IPS-11a (cell line): ENCODE measurements around the gene CSDE1.
A peak's percentile ranks its signal among the peaks of the same experiment; 100 is the strongest.

Experiments
- H3K4me3 ChIP-seq: one replicate; pipeline ENCODE4 v1.5.1; 2013; ENCODE audit warnings: low read depth, low read length, control low read depth

CSDE1 gene

GRCh38 chr1:114750780-114751179 lies 7.0 kb downstream of the CSDE1 start:
- no peak overlapping the region for H3K4me3 ChIP-seq

GRCh38 chr1:114749835-114750234 lies 7.9 kb downstream of the CSDE1 start:
- no peak overlapping the region for H3K4me3 ChIP-seq

- H3K4me3 ChIP-seq, result no peak overlapping the region
Measured at GRCh38 chr1:114746450-114747121, 11.2 kb downstream of the CSDE1 start.

GRCh38 chr1:114745291-114745690 lies 12.5 kb downstream of the CSDE1 start:
- no peak overlapping the region for H3K4me3 ChIP-seq

- no peak overlapping the region for H3K4me3 ChIP-seq
Measured at GRCh38 chr1:114741963-114742746, 15.6 kb downstream of the CSDE1 start.

- no peak overlapping the region for H3K4me3 ChIP-seq
Measured at GRCh38 chr1:114740331-114740730, 17.5 kb downstream of the CSDE1 start.

- no peak overlapping the region for H3K4me3 ChIP-seq
Measured at GRCh38 chr1:114737314-114737849, 20.4 kb downstream of the CSDE1 start.

- H3K4me3 ChIP-seq, result no peak overlapping the region
Measured at GRCh38 chr1:114735479-114735878, 22.3 kb downstream of the CSDE1 start.

- H3K4me3 ChIP-seq, result no peak overlapping the region
Measured at GRCh38 chr1:114729782-114730181, 28.0 kb downstream of the CSDE1 start.

GRCh38 chr1:114728553-114728952 lies 29.2 kb downstream of the CSDE1 start:
- no peak overlapping the region for H3K4me3 ChIP-seq

- no peak overlapping the region for H3K4me3 ChIP-seq
Measured at GRCh38 chr1:114725230-114725629, 32.6 kb downstream of the CSDE1 start.

- no peak overlapping the region for H3K4me3 ChIP-seq
Measured at GRCh38 chr1:114723915-114724314, 33.9 kb downstream of the CSDE1 start.

GRCh38 chr1:114723457-114723856 lies 34.3 kb downstream of the CSDE1 start:
- no peak overlapping the region for H3K4me3 ChIP-seq

- no peak overlapping the region for H3K4me3 ChIP-seq
Measured at GRCh38 chr1:114720492-114720891, 37.3 kb downstream of the CSDE1 start.

GRCh38 chr1:114719424-114719787 lies 38.4 kb downstream of the CSDE1 start:
- H3K4me3 ChIP-seq, result no peak overlapping the region

GRCh38 chr1:114718661-114719423 lies 38.9 kb downstream of the CSDE1 start:
- H3K4me3 ChIP-seq, result no peak overlapping the region

- H3K4me3 ChIP-seq, result peak within 1 kb of the TSS; percentile 89
Measured at GRCh38 chr1:114716304-114717170, 41.2 kb downstream of the CSDE1 start, which contains the start of gene NRAS. NRAS (minus strand) TSS chr1:114716771; CDS start chr1:114716160, 611 bp downstream.

GRCh38 chr1:114715952-114716303 lies 41.9 kb downstream of the CSDE1 start:
- H3K4me3 ChIP-seq, result peak overlapping the region; percentile 89

- H3K4me3 ChIP-seq, result no peak overlapping the region
Measured at GRCh38 chr1:114712977-114713376, 44.8 kb downstream of the CSDE1 start.

- H3K4me3 ChIP-seq, result no peak overlapping the region
Measured at GRCh38 chr1:114710360-114710759, 47.4 kb downstream of the CSDE1 start.
